ENCODE data around the gene SGSM2. TPM values are rescaled to one million over a fixed set of nuclear protein-coding genes. Genes with fewer than 3 reads are reported as not detected.

SGSM2 gene
- total and polyA plus RNA-seq, 2 of the 8 experiments (the other 6 are each of a cell fraction or from before 2014, with no cell fraction given): 44.5 to 77.7 TPM

GRCh38 chr17:2299136-2299535 is 38.2 kb upstream of the SGSM2 start:
- no peak for DNase-seq (ENCODE audit: low read depth in 1 of 2, low spot score in 2 of 2)
- no peak overlapping the region for H2BK12ac ChIP-seq (ENCODE audit: low read depth, low read length)
- H3K23me2 ChIP-seq (ENCODE audit: low read depth, low read length): peaks cover 5% of the 10 kb centered on the region
- H3K79me1 ChIP-seq (ENCODE audit: low read depth, low read length): peaks cover 6% of the 10 kb centered on the region; the same call in 1 of the 2 replicates
- H4K91ac ChIP-seq (replicated peaks; ENCODE audit: insufficient read length, low read length): no peak overlapping the region
- H2BK5ac ChIP-seq (ENCODE audit: low read depth, low read length): no peak overlapping the region
- no peak overlapping the region for H2BK120ac ChIP-seq (replicated peaks; ENCODE audit: low read depth, low read length)
- no peak overlapping the region for H3K23ac ChIP-seq (ENCODE audit: insufficient read length)
- H2AFZ ChIP-seq (ENCODE audit: low read length): no peak overlapping the region
- no peaks in the 10 kb centered on the region for H3K27me3 ChIP-seq (replicated peaks in 1 of 4; ENCODE audit: control insufficient read depth in 3 of 4, extremely low read depth in 1 of 4, insufficient read depth in 3 of 4, low read length in 3 of 4)
- no peak overlapping the region for H3K4me2 ChIP-seq (ENCODE audit: insufficient read depth in 1 of 2, low read depth in 2 of 2, low read length in 2 of 2)
- H3K4me3 ChIP-seq (ENCODE audit: extremely low read depth in 1 of 4, insufficient read depth in 2 of 4, low read depth in 3 of 4, low read length in 4 of 4): no peak overlapping the region
- H2BK20ac ChIP-seq (ENCODE audit: low read length): no peak overlapping the region
- H3K79me2 ChIP-seq (ENCODE audit: control insufficient read depth in 1 of 2, insufficient read depth in 2 of 2, low read length in 2 of 2): peaks cover 0 to 17% of the 10 kb centered on the region in 2 experiments; a peak in 3 of 4 replicates
- no peak overlapping the region for H3K14ac ChIP-seq (ENCODE audit: insufficient read length)
- peaks cover 8 to 13% of the 10 kb centered on the region in 2 experiments for H4K20me1 ChIP-seq (replicated peaks in 1 of 2; ENCODE audit: control insufficient read depth in 1 of 2, insufficient read depth in 2 of 2, low read length in 2 of 2)
- no peak overlapping the region for H3K4ac ChIP-seq (replicated peaks; ENCODE audit: insufficient read length, low read depth, low read length)
- H2AK5ac ChIP-seq (ENCODE audit: low read depth, low read length): no peak overlapping the region
- peaks cover 7 to 29% (median 17%) of the 10 kb centered on the region in 4 experiments; a peak in 6 of 8 replicates for H3K36me3 ChIP-seq (ENCODE audit: control insufficient read depth in 2 of 4, insufficient read depth in 4 of 4, low read length in 3 of 4)
- H4K5ac ChIP-seq (ENCODE audit: insufficient read length, low read depth, low read length): no peak overlapping the region
- no peak overlapping the region for H2BK15ac ChIP-seq (ENCODE audit: low read length)
- H3K9me3 ChIP-seq (ENCODE audit: insufficient read depth in 2 of 2, low read depth in 1 of 2, low read length in 1 of 2): no peaks in the 10 kb centered on the region
- no peak overlapping the region for H4K8ac ChIP-seq (ENCODE audit: extremely low read depth, insufficient read depth, low read length)
- H3K56ac ChIP-seq (replicated peaks; ENCODE audit: insufficient read length, low read depth, low read length): no peak overlapping the region
- FAIRE-seq: no peak
- no peak overlapping the region for H3K9ac ChIP-seq (replicated peaks in 1 of 4; ENCODE audit: extremely low read depth in 1 of 4, low read depth in 3 of 4, low read length in 3 of 4)
- H3K18ac ChIP-seq (ENCODE audit: extremely low read depth, low read length): no peak overlapping the region
- POLR2A ChIA-PET (ENCODE audit: partially characterized antibody): no interaction called here
- H3K27ac ChIP-seq (ENCODE audit: low read depth, low read length): no peak overlapping the region
- WGBS, 2 experiments (ENCODE audit: extremely low coverage in 1 of 2, insufficient coverage in 1 of 2, insufficient read length in 1 of 2, insufficient replicate concordance in 2 of 2, low coverage in 1 of 2, low lambda C conversion rate in 2 of 2, missing lambda C conversion rate in 1 of 2): 92% methylated on average over 12 of the region's 12 CpGs; no CpG with 5 or more reads in 1 of the 2 experiments
- peaks cover 0 to 2% (median 0%) of the 10 kb centered on the region in 4 experiments; a peak in 2 of 7 replicates for H3K4me1 ChIP-seq (replicated peaks in 1 of 4; ENCODE audit: control insufficient read depth in 3 of 4, insufficient read depth in 4 of 4, low read length in 3 of 4)
- CTCF ChIA-PET (ENCODE audit: partially characterized antibody): no interaction called here
- TF ChIP-seq, protein P1, sequence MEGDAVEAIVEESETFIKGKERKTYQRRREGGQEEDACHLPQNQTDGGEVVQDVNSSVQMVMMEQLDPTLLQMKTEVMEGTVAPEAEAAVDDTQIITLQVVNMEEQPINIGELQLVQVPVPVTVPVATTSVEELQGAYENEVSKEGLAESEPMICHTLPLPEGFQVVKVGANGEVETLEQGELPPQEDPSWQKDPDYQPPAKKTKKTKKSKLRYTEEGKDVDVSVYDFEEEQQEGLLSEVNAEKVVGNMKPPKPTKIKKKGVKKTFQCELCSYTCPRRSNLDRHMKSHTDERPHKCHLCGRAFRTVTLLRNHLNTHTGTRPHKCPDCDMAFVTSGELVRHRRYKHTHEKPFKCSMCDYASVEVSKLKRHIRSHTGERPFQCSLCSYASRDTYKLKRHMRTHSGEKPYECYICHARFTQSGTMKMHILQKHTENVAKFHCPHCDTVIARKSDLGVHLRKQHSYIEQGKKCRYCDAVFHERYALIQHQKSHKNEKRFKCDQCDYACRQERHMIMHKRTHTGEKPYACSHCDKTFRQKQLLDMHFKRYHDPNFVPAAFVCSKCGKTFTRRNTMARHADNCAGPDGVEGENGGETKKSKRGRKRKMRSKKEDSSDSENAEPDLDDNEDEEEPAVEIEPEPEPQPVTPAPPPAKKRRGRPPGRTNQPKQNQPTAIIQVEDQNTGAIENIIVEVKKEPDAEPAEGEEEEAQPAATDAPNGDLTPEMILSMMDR (IDR thresholded peaks at IDR 0.05; ENCODE audit: control extremely low read depth in 1 of 3, insufficient read depth in 1 of 3, low read depth in 1 of 3, low read length in 3 of 3): no peak
- TF ChIP-seq FOSL1 (IDR thresholded peaks at IDR 0.05; ENCODE audit: insufficient read depth, low read depth, low read length) (no peak), YY1 (IDR thresholded peaks at IDR 0.05; ENCODE audit: low read depth, low read length) (no peak), CEBPB (IDR thresholded peaks at IDR 0.05; ENCODE audit: low read depth, low read length) (no peak), SUZ12 (IDR thresholded peaks at IDR 0.05; ENCODE audit: low read length) (no peak), BRCA1 (IDR thresholded peaks at IDR 0.05; ENCODE audit: low read depth, low read length) (no peak), ATF2 (IDR thresholded peaks at IDR 0.05; ENCODE audit: low read length) (no peak), POLR2AphosphoS5 (IDR thresholded peaks at IDR 0.05; ENCODE audit: low read depth, low read length) (no peak), EGR1 (IDR thresholded peaks at IDR 0.05; ENCODE audit: borderline replicate concordance, low read depth, low read length) (no peak), BACH1 (IDR thresholded peaks at IDR 0.05; ENCODE audit: low read length) (no peak)

Measured in H1 (cell line).